ENCODE data around the gene SH3RF3. TPM values are rescaled to one million over a fixed set of nuclear protein-coding genes. Genes with fewer than 3 reads are reported as not detected.

SH3RF3 gene
- total RNA-seq, 1 experiment from 2014 or later: not detected

GRCh38 chr2:109143214-109144187, 14.5 kb downstream of the SH3RF3 start:
- H3K4me2 ChIP-seq (ENCODE audit: low read length): no peak overlapping the region
- no peaks in the 10 kb centered on the region for H3K79me2 ChIP-seq (ENCODE audit: insufficient read depth, low read length)
- H3K27ac ChIP-seq (ENCODE audit: low read depth, low read length): no peak overlapping the region
- no peaks in the 10 kb centered on the region for H3K27me3 ChIP-seq (ENCODE audit: insufficient read depth, low read length)
- H3K9me2 ChIP-seq (ENCODE audit: insufficient read depth): no peaks in the 10 kb centered on the region
- ATAC-seq (no peak), DNase-seq (ENCODE audit: low read depth, low spot score) (no peak)
- no peak overlapping the region for H3K9ac ChIP-seq (ENCODE audit: low read length)
- H4K20me1 ChIP-seq (ENCODE audit: insufficient read depth): no peaks in the 10 kb centered on the region
- ChIA-PET RAD21 (ENCODE audit: low non-redundant PET in 1 of 2, low total read pairs in 2 of 2, uncharacterized antibody in 2 of 2, unreplicated experiment in 2 of 2) (no interaction called here), CTCF (no interaction called here), POLR2A (no interaction called here)
- no peak overlapping the region for H3K4me3 ChIP-seq (replicated peaks in 1 of 2; ENCODE audit: low read depth in 1 of 2, low read length in 2 of 2)
- H2AFZ ChIP-seq (ENCODE audit: low read depth, low read length, poor library complexity, severe bottlenecking): no peak overlapping the region
- intact Hi-C loops (cut with micrococcal nuclease): no loop called here
- no TSS peak for BruUV-seq (replicated peaks)
- TF ChIP-seq ZFX (IDR thresholded peaks at IDR 0.05): no peak
- TF ChIP-seq CBX3 (IDR thresholded peaks at IDR 0.05; ENCODE audit: low read depth): no peak
- TF ChIP-seq POLR2A (IDR thresholded peaks at IDR 0.05; ENCODE audit: borderline replicate concordance, extremely low read depth, insufficient read depth, insufficient read length): no peak
- no peak for TF ChIP-seq SP1 (IDR thresholded peaks at IDR 0.05; ENCODE audit: low read depth)
- TF ChIP-seq FOSL1 (IDR thresholded peaks at IDR 0.05; ENCODE audit: low read depth): no peak
- TF ChIP-seq, protein P1, sequence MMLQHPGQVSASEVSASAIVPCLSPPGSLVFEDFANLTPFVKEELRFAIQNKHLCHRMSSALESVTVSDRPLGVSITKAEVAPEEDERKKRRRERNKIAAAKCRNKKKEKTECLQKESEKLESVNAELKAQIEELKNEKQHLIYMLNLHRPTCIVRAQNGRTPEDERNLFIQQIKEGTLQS (IDR thresholded peaks at IDR 0.05): no peak
- no peak for TF ChIP-seq RAD21 (IDR thresholded peaks at IDR 0.05; ENCODE audit: low read depth)
- TF ChIP-seq TCF7L2 (IDR thresholded peaks at IDR 0.05; ENCODE audit: borderline replicate concordance, extremely low read depth, insufficient read depth, insufficient read length): no peak
- TF ChIP-seq, protein P2, sequence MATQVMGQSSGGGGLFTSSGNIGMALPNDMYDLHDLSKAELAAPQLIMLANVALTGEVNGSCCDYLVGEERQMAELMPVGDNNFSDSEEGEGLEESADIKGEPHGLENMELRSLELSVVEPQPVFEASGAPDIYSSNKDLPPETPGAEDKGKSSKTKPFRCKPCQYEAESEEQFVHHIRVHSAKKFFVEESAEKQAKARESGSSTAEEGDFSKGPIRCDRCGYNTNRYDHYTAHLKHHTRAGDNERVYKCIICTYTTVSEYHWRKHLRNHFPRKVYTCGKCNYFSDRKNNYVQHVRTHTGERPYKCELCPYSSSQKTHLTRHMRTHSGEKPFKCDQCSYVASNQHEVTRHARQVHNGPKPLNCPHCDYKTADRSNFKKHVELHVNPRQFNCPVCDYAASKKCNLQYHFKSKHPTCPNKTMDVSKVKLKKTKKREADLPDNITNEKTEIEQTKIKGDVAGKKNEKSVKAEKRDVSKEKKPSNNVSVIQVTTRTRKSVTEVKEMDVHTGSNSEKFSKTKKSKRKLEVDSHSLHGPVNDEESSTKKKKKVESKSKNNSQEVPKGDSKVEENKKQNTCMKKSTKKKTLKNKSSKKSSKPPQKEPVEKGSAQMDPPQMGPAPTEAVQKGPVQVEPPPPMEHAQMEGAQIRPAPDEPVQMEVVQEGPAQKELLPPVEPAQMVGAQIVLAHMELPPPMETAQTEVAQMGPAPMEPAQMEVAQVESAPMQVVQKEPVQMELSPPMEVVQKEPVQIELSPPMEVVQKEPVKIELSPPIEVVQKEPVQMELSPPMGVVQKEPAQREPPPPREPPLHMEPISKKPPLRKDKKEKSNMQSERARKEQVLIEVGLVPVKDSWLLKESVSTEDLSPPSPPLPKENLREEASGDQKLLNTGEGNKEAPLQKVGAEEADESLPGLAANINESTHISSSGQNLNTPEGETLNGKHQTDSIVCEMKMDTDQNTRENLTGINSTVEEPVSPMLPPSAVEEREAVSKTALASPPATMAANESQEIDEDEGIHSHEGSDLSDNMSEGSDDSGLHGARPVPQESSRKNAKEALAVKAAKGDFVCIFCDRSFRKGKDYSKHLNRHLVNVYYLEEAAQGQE (IDR thresholded peaks at IDR 0.05; ENCODE audit: low read depth): no peak
- no peak for TF ChIP-seq ZBTB33 (IDR thresholded peaks at IDR 0.05; ENCODE audit: extremely low read depth, insufficient replicate concordance, low read length)
- no peak for TF ChIP-seq POLR2AphosphoS5 (IDR thresholded peaks at IDR 0.05; ENCODE audit: low read depth, low read length)
- TF ChIP-seq SRF (IDR thresholded peaks at IDR 0.05; ENCODE audit: low read depth): no peak
- no peak for TF ChIP-seq EZH2 (IDR thresholded peaks at IDR 0.05)
- TF ChIP-seq, protein P3, sequence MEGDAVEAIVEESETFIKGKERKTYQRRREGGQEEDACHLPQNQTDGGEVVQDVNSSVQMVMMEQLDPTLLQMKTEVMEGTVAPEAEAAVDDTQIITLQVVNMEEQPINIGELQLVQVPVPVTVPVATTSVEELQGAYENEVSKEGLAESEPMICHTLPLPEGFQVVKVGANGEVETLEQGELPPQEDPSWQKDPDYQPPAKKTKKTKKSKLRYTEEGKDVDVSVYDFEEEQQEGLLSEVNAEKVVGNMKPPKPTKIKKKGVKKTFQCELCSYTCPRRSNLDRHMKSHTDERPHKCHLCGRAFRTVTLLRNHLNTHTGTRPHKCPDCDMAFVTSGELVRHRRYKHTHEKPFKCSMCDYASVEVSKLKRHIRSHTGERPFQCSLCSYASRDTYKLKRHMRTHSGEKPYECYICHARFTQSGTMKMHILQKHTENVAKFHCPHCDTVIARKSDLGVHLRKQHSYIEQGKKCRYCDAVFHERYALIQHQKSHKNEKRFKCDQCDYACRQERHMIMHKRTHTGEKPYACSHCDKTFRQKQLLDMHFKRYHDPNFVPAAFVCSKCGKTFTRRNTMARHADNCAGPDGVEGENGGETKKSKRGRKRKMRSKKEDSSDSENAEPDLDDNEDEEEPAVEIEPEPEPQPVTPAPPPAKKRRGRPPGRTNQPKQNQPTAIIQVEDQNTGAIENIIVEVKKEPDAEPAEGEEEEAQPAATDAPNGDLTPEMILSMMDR (IDR thresholded peaks at IDR 0.05 in 2 of 3, conservative IDR thresholded peaks at IDR 0.05 in 1 of 3; ENCODE audit: borderline replicate concordance in 1 of 3, insufficient read depth in 1 of 3, low read depth in 2 of 3, low read length in 2 of 3): no peak
- H3K36me3 ChIP-seq (ENCODE audit: control insufficient read depth in 1 of 2, insufficient read depth in 2 of 2, low read length in 2 of 2): no peaks in the 10 kb centered on the region
- peaks cover 0 to 4% of the 10 kb centered on the region in 2 experiments; a peak in 1 of 4 replicates for H3K4me1 ChIP-seq (ENCODE audit: control insufficient read depth in 1 of 2, insufficient read depth in 2 of 2, low read length in 2 of 2)
- no peaks in the 10 kb centered on the region for H3K9me3 ChIP-seq (ENCODE audit: control insufficient read depth in 1 of 2, insufficient read depth in 1 of 2, low read depth in 1 of 2, low read length in 2 of 2)

Data from HCT116 (cell line).